Esophagus muscularis mucosa (tissue), 3 donors: ENCODE results near the gene DZIP1.

Experiments
- EP300 ChIP-seq: sonication (generic); formaldehyde crosslinking; IDR thresholded peaks from one replicate; pipeline ENCODE4 v1.6.1; 2017; ENCODE audit warnings: antibody characterized with exemption
- TF ChIP-seq, protein P1 (sequence below), 3 experiments: fragments of 200-600 bp in 2 of 3; fragments of 450-650 bp in 1 of 3; sonication (generic) in 2 of 3; IDR thresholded peaks; one replicate each; pipeline ENCODE4 v1.5.1; 2017 to 2019; ENCODE audit warnings: antibody characterized with exemption in 3 of 3, mild to moderate bottlenecking in 2 of 3, moderate library complexity in 1 of 3

DNA sequence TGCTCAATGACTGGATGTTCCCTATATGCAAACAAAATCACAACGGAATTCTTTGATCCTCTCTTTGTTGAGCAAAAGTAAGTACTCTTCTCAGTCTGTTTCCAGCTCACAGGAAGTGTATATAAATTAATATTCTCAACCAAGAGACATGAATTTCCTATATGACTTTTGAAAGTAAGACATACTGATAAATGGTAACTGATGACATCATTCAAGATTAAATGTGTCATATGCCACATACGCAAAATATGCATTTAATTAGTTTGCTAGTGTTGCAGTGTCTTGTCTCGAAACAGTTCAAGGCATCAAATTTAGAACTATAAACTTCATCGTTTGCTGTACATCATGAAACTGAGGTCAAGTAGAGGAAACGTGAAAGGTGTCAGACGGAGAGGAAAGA is 84.1 kb downstream of the DZIP1 start:
- no peak for TF ChIP-seq EP300
- TF ChIP-seq, protein P1, sequence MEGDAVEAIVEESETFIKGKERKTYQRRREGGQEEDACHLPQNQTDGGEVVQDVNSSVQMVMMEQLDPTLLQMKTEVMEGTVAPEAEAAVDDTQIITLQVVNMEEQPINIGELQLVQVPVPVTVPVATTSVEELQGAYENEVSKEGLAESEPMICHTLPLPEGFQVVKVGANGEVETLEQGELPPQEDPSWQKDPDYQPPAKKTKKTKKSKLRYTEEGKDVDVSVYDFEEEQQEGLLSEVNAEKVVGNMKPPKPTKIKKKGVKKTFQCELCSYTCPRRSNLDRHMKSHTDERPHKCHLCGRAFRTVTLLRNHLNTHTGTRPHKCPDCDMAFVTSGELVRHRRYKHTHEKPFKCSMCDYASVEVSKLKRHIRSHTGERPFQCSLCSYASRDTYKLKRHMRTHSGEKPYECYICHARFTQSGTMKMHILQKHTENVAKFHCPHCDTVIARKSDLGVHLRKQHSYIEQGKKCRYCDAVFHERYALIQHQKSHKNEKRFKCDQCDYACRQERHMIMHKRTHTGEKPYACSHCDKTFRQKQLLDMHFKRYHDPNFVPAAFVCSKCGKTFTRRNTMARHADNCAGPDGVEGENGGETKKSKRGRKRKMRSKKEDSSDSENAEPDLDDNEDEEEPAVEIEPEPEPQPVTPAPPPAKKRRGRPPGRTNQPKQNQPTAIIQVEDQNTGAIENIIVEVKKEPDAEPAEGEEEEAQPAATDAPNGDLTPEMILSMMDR (IDR thresholded peaks at IDR 0.05) = no peak
